B cell (primary cell): ENCODE data around the gene METAP1D. TPM values are rescaled to one million over a fixed set of nuclear protein-coding genes. Genes with fewer than 3 reads are reported as not detected.

ENCODE experiments used
- ATAC-seq: fragments of 200-7000 bp; cut with Tn5 transposase; one replicate; pipeline ENCODE4 v1.10.0; 2021; ENCODE audit warnings: low read depth, mild to moderate bottlenecking, moderate number of reproducible peaks, moderate library complexity
- CTCF ChIA-PET: fragments of 350-600 bp; sonication (Branson Sonifier 250); formaldehyde crosslinking; loops from one replicate; lab custom pipeline; 2021; ENCODE audit warnings: antibody characterized with exemption, inconsistent platforms; lab: Charles Lee
- POLR2A ChIA-PET: fragments of 350-600 bp; sonication (Branson Sonifier 250); formaldehyde crosslinking; loops from one replicate; lab custom pipeline; 2021; ENCODE audit warnings: antibody characterized with exemption; lab: Charles Lee
- DNase-seq: peaks from one replicate; pipeline ENCODE4 v3.0.0; 2013
- H2AFZ ChIP-seq: 2 replicates; pipeline ENCODE4 v1.6.1; 2012; ENCODE audit warnings: mild to moderate bottlenecking, low read depth, low read length; ENCODE audit not compliant: insufficient read depth, poor library complexity, severe bottlenecking
- H3K27ac ChIP-seq, 2 donors: 1 replicate in 1 of 2; 2 replicates in 1 of 2; pipeline ENCODE4 v1.5.1; 2012 to 2013; ENCODE audit warnings: low read length in 2 of 2, mild to moderate bottlenecking in 2 of 2, moderate library complexity in 1 of 2
- H3K27me3 ChIP-seq, 4 experiments: fragments of 200-600 bp in 1 of 4; sonication (generic) in 1 of 4; replicated peaks in 1 of 4; 1 replicate in 2 of 4; 2 replicates in 2 of 4; pipeline versions ENCODE4 v1.6.1 to v1.7.0; 2013 to 2016; ENCODE audit warnings: low read length in 3 of 4, mild to moderate bottlenecking in 2 of 4, mixed read lengths in 1 of 4, moderate library complexity in 1 of 4; ENCODE audit not compliant: insufficient read depth in 4 of 4, control insufficient read depth in 3 of 4; ENCODE audit errors: control extremely low read depth in 1 of 4
- H3K36me3 ChIP-seq, 2 experiments: replicated peaks in 1 of 2; 1 replicate in 1 of 2; 2 replicates in 1 of 2; pipeline versions ENCODE4 v1.6.1 to v1.7.1; 2013; ENCODE audit warnings: low read length in 1 of 2; ENCODE audit not compliant: insufficient read depth in 2 of 2, control insufficient read depth in 1 of 2; ENCODE audit errors: control extremely low read depth in 1 of 2, extremely low read depth in 1 of 2
- H3K4me1 ChIP-seq, 2 donors: fragments of 200-600 bp in 1 of 2; sonication (generic) in 1 of 2; 1 replicate in 1 of 2; 2 replicates in 1 of 2; pipeline versions ENCODE4 v1.5.1 to v1.6.1; 2013 to 2017; ENCODE audit warnings: low read length in 2 of 2; ENCODE audit not compliant: control insufficient read depth in 2 of 2, insufficient read depth in 2 of 2
- H3K4me2 ChIP-seq: replicated peaks from 2 replicates; pipeline ENCODE3; 2012; ENCODE audit warnings: mild to moderate bottlenecking, low read depth, low read length; ENCODE audit not compliant: poor library complexity, severe bottlenecking
- H3K4me3 ChIP-seq, 5 experiments: fragments of 200-600 bp in 1 of 5; sonication (generic) in 1 of 5; 1 replicate in 3 of 5; 2 replicates in 2 of 5; pipeline versions ENCODE4 v1.5.1 to v1.7.0; 2011 to 2016; ENCODE audit warnings: low read length in 4 of 5, mild to moderate bottlenecking in 4 of 5, low read depth in 2 of 5, control low read depth in 1 of 5, moderate library complexity in 1 of 5; ENCODE audit not compliant: insufficient read depth in 1 of 5; ENCODE audit errors: control extremely low read depth in 1 of 5, extremely low read depth in 1 of 5
- H3K79me2 ChIP-seq: fragments of 200-600 bp; sonication (generic); one replicate; pipeline ENCODE4 v1.6.0; 2016; ENCODE audit warnings: low read length; ENCODE audit not compliant: control insufficient read depth, insufficient read depth
- H3K9ac ChIP-seq: fragments of 200-600 bp; sonication (generic); 2 replicates; pipeline ENCODE4 v1.6.1; 2017; ENCODE audit warnings: mild to moderate bottlenecking, low read length, moderate library complexity
- H3K9me3 ChIP-seq, 3 donors: one replicate each; pipeline versions ENCODE4 v1.6.1 to v1.7.1; 2013; ENCODE audit warnings: low read length in 2 of 3; ENCODE audit not compliant: control insufficient read depth in 2 of 3, insufficient read depth in 1 of 3; ENCODE audit errors: control extremely low read depth in 1 of 3
- H4K20me1 ChIP-seq: 2 replicates; pipeline ENCODE4 v1.6.0; 2012; ENCODE audit warnings: mild to moderate bottlenecking, low read length; ENCODE audit not compliant: insufficient read depth, control insufficient read depth, poor library complexity, severe bottlenecking
- H3K27ac Mint-ChIP-seq: one replicate; pipeline ENCODE4 v1.8.0; 2021; ENCODE audit warnings: mixed read lengths
- H3K27me3 Mint-ChIP-seq: one replicate; pipeline ENCODE4 v1.8.0; 2021; ENCODE audit warnings: mixed read lengths
- H3K4me1 Mint-ChIP-seq: one replicate; pipeline ENCODE4 v1.8.0; 2021; ENCODE audit warnings: mixed read lengths
- H3K4me3 Mint-ChIP-seq: one replicate; pipeline ENCODE4 v1.8.0; 2021; ENCODE audit warnings: mixed read lengths
- H3K9me3 Mint-ChIP-seq: one replicate; pipeline ENCODE4 v1.8.0; 2022; ENCODE audit warnings: mixed read lengths; ENCODE audit not compliant: insufficient read depth
- CTCF ChIP-seq: fragments of 200-600 bp; IDR thresholded peaks from one replicate; pipeline ENCODE4 v1.8.0; 2022; ENCODE audit warnings: antibody characterized with exemption, mild to moderate bottlenecking
- EZH2 ChIP-seq: IDR thresholded peaks from 2 replicates; pipeline ENCODE4 v1.6.1; 2012; ENCODE audit warnings: borderline replicate concordance, low read depth, mild to moderate bottlenecking, moderate library complexity, low read length; ENCODE audit not compliant: insufficient read depth, poor library complexity, severe bottlenecking
- WGBS: methylation state at CpG from one replicate; pipeline ENCODE4 v1.1.5; 2013; ENCODE audit warnings: missing lambda C conversion rate; ENCODE audit not compliant: insufficient coverage; 5-methylcytosine and 5-hydroxymethylcytosine counted together
- intact Hi-C: fragments of 100-400 bp; cut with micrococcal nuclease; formaldehyde crosslinking; loops from one replicate; pipeline ENCODE4 v1.10.0; 2022
- polyA plus RNA-seq: library from polyadenylated mRNA; depleted of rRNA; stranded (reverse); fragments of >200 nt; gene quantifications from 2 replicates; pipeline ENCODE4 v1.2.3, GENCODE V29; 2012
- total RNA-seq, 2 donors: library from RNA; stranded (reverse); fragments of 120-200 nt in 1 of 2; gene quantifications; 1 replicate in 1 of 2; 2 replicates in 1 of 2; pipeline versions ENCODE4 v1.2.3 to v1.2.4, GENCODE V29; 2013 to 2022

The METAP1D gene
- total and polyA plus RNA-seq, 2 donors (not counting 1 experiment from before 2014, with no cell fraction given): 7.8 to 8.9 TPM

GRCh38 chr2:171957061-171957460, 42.7 kb upstream of the METAP1D start:
- ChIA-PET POLR2A (no interaction called here), CTCF (no interaction called here)
- Histone ChIP-seq H3K79me2 (no peaks in the 10 kb centered on the region), H4K20me1 (no peaks in the 10 kb centered on the region), H3K4me1 (no peaks in the 10 kb centered on the region), H3K36me3 (peaks cover 3 to 23% of the 10 kb centered on the region in 2 experiments), H2AFZ (no peak overlapping the region), H3K27me3 (no peaks in the 10 kb centered on the region), H3K4me2 (no peak overlapping the region), H3K4me3 (no peak overlapping the region), H3K27ac (no peak overlapping the region), H3K9me3 (no peaks in the 10 kb centered on the region), H3K9ac (no peak overlapping the region)
- TF ChIP-seq EZH2: no peak
- TF ChIP-seq CTCF: no peak
- 100% methylated on average over 1 of the region's 2 CpGs for WGBS
- intact Hi-C loops: no loop called here
- peaks cover 2% of the 10 kb centered on the region for H3K4me1 Mint-ChIP-seq
- no peaks in the 10 kb centered on the region for H3K9me3 Mint-ChIP-seq
- H3K27me3 Mint-ChIP-seq: no peaks in the 10 kb centered on the region
- no peak for DNase-seq
- no peak overlapping the region for H3K27ac Mint-ChIP-seq
- H3K4me3 Mint-ChIP-seq: no peak overlapping the region
- no peak for ATAC-seq

GRCh38 chr2:171958475-171958874, 41.3 kb upstream of the METAP1D start:
- no peak overlapping the region for H2AFZ ChIP-seq
- Mint-ChIP-seq H3K9me3 (no peaks in the 10 kb centered on the region), H3K27me3 (no peaks in the 10 kb centered on the region), H3K4me3 (no peak overlapping the region), H3K27ac (no peak overlapping the region), H3K4me1 (peaks cover 2% of the 10 kb centered on the region)
- H3K79me2 ChIP-seq: no peaks in the 10 kb centered on the region
- no peak overlapping the region for H3K4me2 ChIP-seq
- no peaks in the 10 kb centered on the region for H3K27me3 ChIP-seq
- no peaks in the 10 kb centered on the region for H3K9me3 ChIP-seq
- H3K4me3 ChIP-seq: no peak overlapping the region
- ATAC-seq (no peak), DNase-seq (no peak)
- ChIA-PET POLR2A (no interaction called here), CTCF (no interaction called here)
- no peak overlapping the region for H3K9ac ChIP-seq
- peaks cover 3 to 12% of the 10 kb centered on the region in 2 experiments for H3K36me3 ChIP-seq
- H3K27ac ChIP-seq: no peak overlapping the region
- H4K20me1 ChIP-seq: no peaks in the 10 kb centered on the region
- WGBS: 100% methylated on average over 1 of the region's 3 CpGs
- no peaks in the 10 kb centered on the region for H3K4me1 ChIP-seq
- no peak for TF ChIP-seq EZH2
- TF ChIP-seq CTCF: no peak
- intact Hi-C loops: no loop called here
